SKM-1 treated with dmso at 0.1 percent for 144 hours (cell line): ENCODE measurements around the gene ARHGEF26.

Experiments used
- DNase-seq: peaks from one replicate; lab custom pipeline; 2025; ENCODE audit not compliant: unreplicated experiment; lab: John Stamatoyannopoulos, UW

The ARHGEF26 gene

DNA sequence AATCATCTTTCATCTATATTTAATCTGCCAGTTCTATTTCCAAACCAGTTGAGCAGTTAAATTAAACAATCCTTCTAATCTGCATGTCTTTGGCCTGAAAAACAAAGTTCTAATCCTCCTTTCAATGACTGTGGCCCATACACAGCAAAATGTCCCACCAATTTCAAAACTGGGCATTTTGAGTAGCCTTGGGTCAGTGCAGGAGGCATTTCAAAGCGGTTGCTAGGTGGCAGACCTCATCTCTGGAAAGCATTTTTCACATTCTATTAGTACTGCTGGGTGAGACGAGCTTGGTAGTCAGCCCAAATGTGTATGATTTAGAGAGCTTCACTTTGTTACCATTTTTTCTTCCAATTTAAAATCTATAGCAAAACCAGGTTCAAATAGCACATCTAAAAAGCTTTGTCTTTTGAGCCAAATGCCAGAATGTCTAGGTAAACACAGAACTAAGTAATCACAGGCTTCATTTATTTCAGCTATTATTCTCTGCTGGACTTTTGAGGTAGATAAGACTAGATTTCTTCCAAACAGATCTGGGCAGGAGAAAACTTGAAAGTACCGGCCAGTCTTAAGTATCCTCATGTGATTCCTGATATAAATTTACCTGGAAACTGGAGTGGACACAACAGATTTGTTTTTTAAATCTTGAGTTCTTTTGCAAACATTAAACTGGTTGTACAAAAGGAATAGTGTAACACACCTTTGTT lies 8.9 kb upstream of the ARHGEF26 start:
- no peak for DNase-seq

DNA sequence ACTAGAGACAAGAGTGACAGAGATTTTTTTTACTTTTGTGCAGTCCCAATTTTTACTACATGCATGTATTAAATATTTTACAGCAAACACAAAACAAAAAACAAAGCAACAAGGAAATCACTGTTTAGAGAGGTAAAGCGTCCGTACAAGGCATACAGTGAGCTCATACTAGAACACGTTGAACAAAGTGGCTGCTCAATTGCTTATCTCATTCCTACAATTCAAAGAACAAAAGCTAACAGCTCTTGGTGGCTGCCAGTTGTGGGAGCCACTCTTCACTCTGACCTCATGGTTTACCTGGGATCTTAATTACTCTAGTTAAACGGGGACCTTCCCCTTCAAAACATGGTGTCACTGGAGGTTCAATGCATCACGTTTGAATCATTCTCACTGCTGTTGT lies 7.6 kb upstream of the ARHGEF26 start:
- DNase-seq, result no peak

DNA sequence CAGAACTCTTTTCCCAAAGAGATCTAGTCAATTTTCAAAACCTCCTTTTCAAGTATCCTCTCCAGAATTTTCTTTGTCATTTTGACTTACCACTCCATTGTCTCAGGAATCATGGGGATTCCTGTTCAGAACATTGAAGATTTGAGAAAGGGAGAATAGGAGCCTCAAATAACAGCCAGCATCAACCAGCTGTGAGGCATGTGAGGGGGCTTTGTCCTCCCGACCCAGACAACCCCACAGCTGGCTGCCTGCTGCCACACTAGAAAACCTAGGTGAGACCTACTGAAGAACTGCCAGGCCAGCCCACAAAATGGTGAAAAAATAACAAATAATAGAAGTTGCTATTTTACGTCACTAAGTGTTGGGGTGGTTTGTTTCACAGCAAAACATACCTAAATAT lies 5.9 kb upstream of the ARHGEF26 start:
- no peak for DNase-seq

DNA sequence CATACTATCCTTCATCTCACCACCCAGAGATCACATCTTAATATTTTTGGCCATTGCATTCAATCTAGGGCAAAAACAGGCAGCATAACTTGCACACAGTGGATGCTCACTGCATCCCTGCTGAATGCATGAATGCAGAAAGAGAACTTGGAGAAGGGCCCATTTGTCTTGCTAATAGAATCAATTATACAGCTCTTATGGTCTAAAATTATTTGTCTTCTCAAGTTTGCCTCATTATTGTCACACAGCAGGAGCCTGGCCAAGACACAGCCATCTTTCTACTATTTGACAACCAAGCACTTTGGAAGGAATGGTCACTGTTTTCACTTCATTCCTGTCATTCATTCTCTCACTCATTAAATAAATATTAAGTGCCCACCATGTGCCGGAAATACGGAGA lies 1.2 kb upstream of the ARHGEF26 start:
- DNase-seq, result no peak

DNA sequence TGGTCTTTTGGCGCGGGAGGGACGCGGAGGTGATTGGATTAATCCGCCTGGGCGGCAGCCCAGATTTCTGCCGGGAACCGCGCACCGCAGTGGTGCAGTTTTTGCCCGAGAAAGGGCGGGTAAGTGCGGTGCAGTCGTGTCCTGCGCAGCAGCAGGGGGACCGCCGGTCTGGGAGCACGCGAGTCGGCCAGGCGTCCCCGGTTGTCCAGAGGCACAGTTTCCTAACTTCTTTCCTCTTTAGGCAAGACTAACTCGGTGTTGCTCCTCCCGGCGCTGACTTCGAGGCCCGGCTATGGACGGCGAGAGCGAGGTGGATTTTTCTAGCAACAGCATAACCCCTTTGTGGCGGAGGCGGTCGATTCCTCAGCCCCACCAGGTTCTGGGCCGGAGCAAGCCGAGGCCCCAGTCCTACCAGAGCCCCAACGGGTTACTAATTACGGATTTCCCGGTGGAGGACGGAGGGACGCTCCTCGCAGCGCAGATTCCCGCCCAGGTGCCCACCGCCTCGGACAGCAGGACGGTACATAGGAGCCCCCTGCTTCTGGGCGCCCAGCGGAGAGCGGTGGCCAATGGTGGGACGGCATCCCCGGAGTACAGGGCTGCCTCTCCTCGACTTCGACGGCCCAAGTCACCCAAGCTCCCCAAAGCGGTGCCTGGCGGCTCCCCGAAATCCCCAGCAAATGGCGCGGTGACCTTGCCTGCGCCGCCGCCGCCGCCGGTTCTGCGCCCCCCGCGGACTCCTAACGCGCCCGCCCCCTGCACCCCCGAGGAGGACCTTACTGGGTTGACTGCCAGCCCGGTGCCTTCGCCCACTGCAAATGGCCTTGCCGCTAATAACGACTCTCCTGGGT lies 736 bp downstream of the ARHGEF26 start:
- peak; percentile 46 for DNase-seq

GRCh38 chr3:154122552-154122911 lies 1.3 kb downstream of the ARHGEF26 start:
- DNase-seq, result no peak

DNA sequence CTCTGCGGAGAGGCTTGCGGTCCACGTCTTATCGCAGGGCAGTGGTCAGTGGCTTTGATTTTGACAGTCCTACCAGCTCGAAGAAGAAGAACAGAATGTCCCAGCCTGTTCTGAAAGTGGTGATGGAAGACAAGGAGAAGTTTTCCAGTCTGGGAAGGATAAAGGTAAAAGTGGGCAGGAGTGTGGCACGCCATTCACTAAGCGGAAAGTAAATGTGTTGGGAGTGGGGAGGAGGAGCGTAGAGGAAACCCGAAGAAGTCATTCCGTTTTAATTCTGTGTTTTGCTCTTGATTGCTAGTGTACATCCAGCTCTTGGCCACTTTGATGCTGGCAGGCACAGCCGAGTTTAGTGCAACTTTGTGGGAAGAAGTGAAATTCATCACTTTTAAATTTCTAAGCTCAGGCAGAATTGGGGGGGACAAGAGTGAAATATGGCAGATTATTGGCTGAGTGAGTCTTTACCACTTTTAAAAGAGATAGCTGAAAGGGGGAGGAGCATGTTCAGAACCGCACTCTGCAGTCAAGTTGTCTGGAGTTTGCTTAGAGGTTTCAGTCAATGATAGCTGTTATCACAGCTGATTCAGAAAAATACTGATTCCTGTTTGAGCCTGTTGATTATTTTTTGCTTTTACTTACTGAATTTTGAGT lies 1.8 kb downstream of the ARHGEF26 start:
- no peak for DNase-seq

- DNase-seq, result no peak
Observed at GRCh38 chr3:154123906-154124305, 2.7 kb downstream of the ARHGEF26 start.

GRCh38 chr3:154125378-154126030 lies 4.3 kb downstream of the ARHGEF26 start:
- no peak for DNase-seq

DNA sequence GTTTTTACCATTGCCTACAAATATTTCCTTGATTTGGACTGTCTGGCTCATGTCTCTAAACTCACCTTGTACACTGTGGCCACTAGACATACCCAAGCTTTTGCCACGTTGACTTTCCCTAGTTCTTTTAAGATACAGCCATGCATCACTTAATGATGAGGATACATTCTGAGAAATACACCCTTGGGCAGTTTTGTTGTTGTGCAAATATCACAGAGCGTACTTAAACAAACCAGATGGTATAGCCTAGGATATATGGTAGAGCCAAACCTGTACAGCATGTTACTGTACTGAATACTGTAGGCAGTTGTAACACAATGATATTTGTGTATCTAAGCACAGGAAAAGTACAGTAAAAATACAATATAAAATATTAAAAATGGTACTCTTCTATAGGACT lies 5.5 kb downstream of the ARHGEF26 start:
- no peak for DNase-seq

- no peak for DNase-seq
Observed at GRCh38 chr3:154129625-154130024, 8.4 kb downstream of the ARHGEF26 start.

GRCh38 chr3:154130540-154130939 lies 9.3 kb downstream of the ARHGEF26 start:
- no peak for DNase-seq

DNA sequence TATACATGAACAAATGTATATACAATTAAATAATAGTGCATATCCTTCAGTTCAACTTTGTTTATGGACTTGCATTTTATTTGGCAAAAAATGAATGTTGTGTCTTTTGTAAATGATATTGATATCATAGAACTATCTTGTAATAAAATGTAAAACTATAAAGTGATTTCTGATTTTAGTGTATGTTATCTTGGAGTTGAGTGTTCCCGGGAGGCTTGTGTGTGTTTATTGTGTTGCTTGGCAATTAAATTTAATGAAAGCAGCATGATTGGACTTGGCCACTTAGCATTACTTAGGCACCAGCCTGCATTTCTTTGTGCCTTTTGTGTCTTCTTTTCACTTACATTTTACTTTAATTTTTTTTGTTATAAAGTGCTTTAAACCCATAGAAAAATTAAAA lies 10.6 kb downstream of the ARHGEF26 start:
- no peak for DNase-seq

GRCh38 chr3:154132777-154133375 lies 11.7 kb downstream of the ARHGEF26 start:
- peak; percentile 68 for DNase-seq

DNA sequence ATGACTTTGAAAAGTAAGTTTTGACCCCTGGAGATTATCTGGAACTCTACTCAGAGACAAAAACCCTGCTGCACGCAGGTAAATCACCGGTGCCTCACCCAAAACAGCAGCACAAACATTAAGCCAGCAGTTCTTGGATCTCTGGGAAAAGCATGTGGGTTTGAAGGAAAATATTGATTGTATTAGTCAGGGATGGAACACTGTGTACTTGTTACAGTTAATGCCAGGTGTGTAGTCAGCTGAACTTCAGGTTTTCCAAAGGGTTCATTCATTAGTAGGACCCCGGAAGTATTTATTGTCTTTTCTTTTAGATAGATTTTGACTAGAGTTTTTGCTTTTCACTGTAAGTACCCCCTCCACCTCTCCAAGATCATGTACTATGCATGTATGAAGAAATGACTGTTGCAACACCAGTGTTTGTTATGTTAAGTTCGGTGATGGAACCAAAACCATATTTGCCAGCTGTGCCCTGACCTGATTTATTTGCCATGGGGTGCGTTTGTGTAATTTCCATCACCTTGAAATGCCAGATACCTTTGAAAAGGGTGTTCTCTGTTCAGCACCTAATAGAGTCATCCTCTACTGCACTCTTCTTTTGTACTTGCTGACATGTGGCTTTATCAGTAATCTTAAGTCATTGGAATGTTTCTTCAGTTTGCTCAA lies 14.5 kb downstream of the ARHGEF26 start:
- no peak for DNase-seq

GRCh38 chr3:154137036-154137435 lies 15.8 kb downstream of the ARHGEF26 start:
- no peak for DNase-seq

- DNase-seq, result no peak
Observed at GRCh38 chr3:154139996-154140436, 18.8 kb downstream of the ARHGEF26 start.

DNA sequence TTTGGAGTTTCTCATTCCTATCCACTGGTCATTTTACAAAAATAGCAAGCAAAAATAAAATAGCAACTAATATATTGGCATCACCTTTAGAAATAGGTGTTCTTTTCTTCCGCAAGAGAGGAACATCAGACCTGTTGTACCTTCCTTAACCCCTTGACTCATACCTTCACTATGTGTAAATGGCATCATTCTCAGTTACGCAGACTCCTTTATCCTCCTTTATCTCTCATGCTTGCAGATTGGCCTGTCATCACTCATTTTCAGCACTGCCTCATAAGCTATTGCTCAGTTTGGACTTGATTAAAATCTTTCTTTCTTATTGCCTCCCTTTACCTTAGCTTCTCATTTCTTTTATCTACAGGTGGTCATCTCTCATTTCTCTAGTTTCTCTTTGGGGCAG lies 21.4 kb downstream of the ARHGEF26 start:
- no peak for DNase-seq

- no peak for DNase-seq
Observed at GRCh38 chr3:154143873-154144272, 22.7 kb downstream of the ARHGEF26 start.

DNA sequence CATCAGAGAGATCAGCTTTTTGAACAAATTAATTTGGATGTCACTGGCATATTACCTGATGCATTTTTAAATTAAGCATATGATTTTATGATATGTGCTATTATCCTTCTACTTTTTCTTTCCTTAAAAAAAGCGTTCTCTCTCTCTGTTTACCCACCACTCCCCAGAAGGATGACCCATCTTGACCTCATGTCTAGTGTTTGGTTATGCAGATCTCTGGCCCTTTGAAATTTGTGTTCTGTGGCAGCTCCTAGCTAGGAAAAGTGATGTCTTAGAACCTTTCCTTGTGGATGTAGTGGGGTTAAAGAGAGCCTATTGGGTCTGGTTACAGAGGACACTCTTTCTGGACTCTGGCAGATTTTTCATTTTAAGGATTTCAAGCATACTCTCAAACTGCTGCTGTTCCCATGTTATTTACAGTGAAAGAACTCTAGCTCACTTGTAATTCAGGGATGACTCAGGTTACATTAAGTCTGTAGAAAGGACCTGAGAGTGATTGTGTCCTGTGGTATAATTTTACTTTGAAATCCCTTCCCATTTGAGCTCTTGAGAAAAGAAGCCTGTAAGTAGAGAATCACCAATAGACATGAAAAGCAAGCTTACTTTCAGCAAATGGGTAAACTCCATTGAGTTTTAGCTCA lies 23.8 kb downstream of the ARHGEF26 start:
- DNase-seq, result no peak
